Measurements from ENCODE around the gene CSTPP1. TPM values are rescaled to one million over a fixed set of nuclear protein-coding genes. Genes with fewer than 3 reads are reported as not detected.

The CSTPP1 gene
- total and polyA plus RNA-seq, 2 of the 8 experiments (the other 6 are each of a cell fraction or from before 2014, with no cell fraction given): 24.2 to 28.7 TPM

DNA sequence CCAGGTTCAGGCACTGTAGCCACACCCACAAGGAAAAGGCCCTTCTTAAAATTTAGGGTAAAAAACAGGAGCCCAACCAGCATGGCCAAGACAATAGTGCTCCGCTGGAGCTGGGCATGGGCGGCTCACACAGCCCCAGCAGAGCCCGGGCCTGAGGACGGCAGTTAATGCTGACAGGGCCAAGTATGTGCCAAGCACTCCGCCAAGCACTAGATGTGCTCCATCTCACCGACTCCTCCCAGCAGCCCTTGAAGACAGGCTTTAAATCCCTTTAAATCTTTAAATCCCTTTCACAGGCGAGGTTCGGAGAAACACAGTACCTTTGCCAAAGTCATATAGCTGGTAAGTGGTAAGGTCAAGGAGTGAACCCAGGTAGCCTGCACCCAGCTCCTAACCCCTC lies 235.3 kb downstream of the CSTPP1 start:
- Histone ChIP-seq H4K91ac (replicated peaks; ENCODE audit: insufficient read length, low read length) (no peak overlapping the region), H3K4ac (replicated peaks; ENCODE audit: insufficient read length, low read depth, low read length) (no peak overlapping the region), H3K27ac (ENCODE audit: low read depth, low read length) (no peak overlapping the region), H4K5ac (ENCODE audit: insufficient read length, low read depth, low read length) (no peak overlapping the region), H3K79me2 (ENCODE audit: control insufficient read depth in 1 of 2, insufficient read depth in 2 of 2, low read length in 2 of 2) (peaks cover 8 to 45% of the 10 kb centered on the region in 2 experiments), H2BK15ac (ENCODE audit: low read length) (no peak overlapping the region), H3K23ac (ENCODE audit: insufficient read length) (no peak overlapping the region), H3K14ac (ENCODE audit: insufficient read length) (no peak overlapping the region), H3K4me1 (replicated peaks in 1 of 4; ENCODE audit: control insufficient read depth in 3 of 4, insufficient read depth in 4 of 4, low read length in 3 of 4) (peaks cover 0 to 5% (median 1%) of the 10 kb centered on the region in 4 experiments; a peak in 3 of 7 replicates), H4K20me1 (replicated peaks in 1 of 2; ENCODE audit: control insufficient read depth in 1 of 2, insufficient read depth in 2 of 2, low read length in 2 of 2) (peaks cover 3 to 7% of the 10 kb centered on the region in 2 experiments), H3K27me3 (replicated peaks in 1 of 4; ENCODE audit: control insufficient read depth in 3 of 4, extremely low read depth in 1 of 4, insufficient read depth in 3 of 4, low read length in 3 of 4) (no peaks in the 10 kb centered on the region), H3K79me1 (ENCODE audit: low read depth, low read length) (peaks cover 19% of the 10 kb centered on the region), H2AFZ (ENCODE audit: low read length) (no peak overlapping the region), H4K8ac (ENCODE audit: extremely low read depth, insufficient read depth, low read length) (no peak overlapping the region), H2BK20ac (ENCODE audit: low read length) (no peak overlapping the region), H3K4me2 (ENCODE audit: insufficient read depth in 1 of 2, low read depth in 2 of 2, low read length in 2 of 2) (no peak overlapping the region), H3K23me2 (ENCODE audit: low read depth, low read length) (peaks cover 5% of the 10 kb centered on the region), H3K4me3 (ENCODE audit: extremely low read depth in 1 of 4, insufficient read depth in 2 of 4, low read depth in 3 of 4, low read length in 4 of 4) (no peak overlapping the region), H2BK12ac (ENCODE audit: low read depth, low read length) (no peak overlapping the region), H3K9me3 (ENCODE audit: insufficient read depth in 2 of 2, low read depth in 1 of 2, low read length in 1 of 2) (no peaks in the 10 kb centered on the region), H3K36me3 (ENCODE audit: control insufficient read depth in 2 of 4, insufficient read depth in 4 of 4, low read length in 3 of 4) (peaks cover 32 to 66% (median 47%) of the 10 kb centered on the region in 4 experiments), H2BK5ac (ENCODE audit: low read depth, low read length) (no peak overlapping the region), H3K18ac (ENCODE audit: extremely low read depth, low read length) (no peak overlapping the region), H3K9ac (replicated peaks in 1 of 4; ENCODE audit: extremely low read depth in 1 of 4, low read depth in 3 of 4, low read length in 3 of 4) (no peak overlapping the region), H2BK120ac (replicated peaks; ENCODE audit: low read depth, low read length) (no peak overlapping the region), H3K56ac (replicated peaks; ENCODE audit: insufficient read length, low read depth, low read length) (no peak overlapping the region), H2AK5ac (ENCODE audit: low read depth, low read length) (no peak overlapping the region)
- ChIA-PET CTCF (ENCODE audit: partially characterized antibody) (interaction anchor here (0.6 to 3.7 kb wide), 5 partner anchors 10 to 422 kb away, joined by 3 to 32 read pairs (median 4); no protein-coding TSS in a partner anchor), POLR2A (ENCODE audit: partially characterized antibody) (interaction anchor here (0.9 to 2.8 kb wide), 8 partner anchors 9 to 76 kb away, joined by 3 to 15 read pairs (median 4); no protein-coding TSS in a partner anchor)
- FAIRE-seq: no peak
- 97% methylated on average over 8 of the region's 8 CpGs; no CpG with 5 or more reads in 1 of the 2 experiments for WGBS, 2 experiments (ENCODE audit: extremely low coverage in 1 of 2, insufficient coverage in 1 of 2, insufficient read length in 1 of 2, insufficient replicate concordance in 2 of 2, low coverage in 1 of 2, low lambda C conversion rate in 2 of 2, missing lambda C conversion rate in 1 of 2)
- no peak for DNase-seq (ENCODE audit: low read depth in 1 of 2, low spot score in 2 of 2)
- TF ChIP-seq RFX5 (IDR thresholded peaks at IDR 0.05; ENCODE audit: borderline replicate concordance, low read depth, low read length) (no peak), RBBP5 (IDR thresholded peaks at IDR 0.05; ENCODE audit: borderline replicate concordance, low read depth, low read length) (no peak), JUN (IDR thresholded peaks at IDR 0.05; ENCODE audit: low read depth, low read length) (no peak), ASH2L (IDR thresholded peaks at IDR 0.05; ENCODE audit: low read length) (no peak), HDAC6 (IDR thresholded peaks at IDR 0.05; ENCODE audit: low read depth, low read length) (no peak), TCF12 (IDR thresholded peaks at IDR 0.05; ENCODE audit: low read depth, low read length) (no peak), CHD1 (IDR thresholded peaks at IDR 0.05; ENCODE audit: low read depth, low read length) (no peak), SRF (IDR thresholded peaks at IDR 0.05; ENCODE audit: low read depth, low read length) (no peak), PHF8 (conservative IDR thresholded peaks at IDR 0.05; ENCODE audit: low read depth, low read length) (no peak), TEAD4 (IDR thresholded peaks at IDR 0.05; ENCODE audit: low read depth, low read length) (no peak), POLR2A (IDR thresholded peaks at IDR 0.05; ENCODE audit: control extremely low read depth in 1 of 2, low read depth in 2 of 2, low read length in 2 of 2) (no peak), CEBPB (IDR thresholded peaks at IDR 0.05; ENCODE audit: low read depth, low read length) (no peak), RXRA (IDR thresholded peaks at IDR 0.05; ENCODE audit: insufficient read depth, low read depth, low read length) (no peak), CTBP2 (IDR thresholded peaks at IDR 0.05; ENCODE audit: borderline replicate concordance, insufficient read depth, insufficient read length, low read length) (no peak), SIX5 (IDR thresholded peaks at IDR 0.05; ENCODE audit: low read depth, low read length) (no peak)
